ENCODE results near the gene PROX2.

The PROX2 gene

GRCh38 chr14:74840603-74841030, 35.3 kb downstream of the PROX2 start:
- H3K23ac ChIP-seq (ENCODE audit: low read length in 2 of 2), result no peak overlapping the region
- WGBS, result 96% methylated on average over 5 of the region's 5 CpGs
- no peak overlapping the region for H3K27ac ChIP-seq (ENCODE audit: low read length, poor library complexity, severe bottlenecking)
- H3K9ac ChIP-seq (ENCODE audit: low read length), result no peak overlapping the region
- H3K14ac ChIP-seq (ENCODE audit: low read length in 2 of 2), result no peak overlapping the region
- no peak overlapping the region for H3K18ac ChIP-seq (ENCODE audit: low read depth in 1 of 2, low read length in 2 of 2)
- no peak for DNase-seq
- H3K4ac ChIP-seq (ENCODE audit: low read depth in 1 of 2, low read length in 2 of 2), result no peak overlapping the region
- no peak overlapping the region for H3K4me2 ChIP-seq (ENCODE audit: low read length, poor library complexity, severe bottlenecking)
- no peak overlapping the region for H4K91ac ChIP-seq (ENCODE audit: low read length)
- peaks cover under 1% of the 10 kb centered on the region for H3K4me1 ChIP-seq (ENCODE audit: control insufficient read depth, insufficient read depth, low read depth, low read length)
- H3K79me1 ChIP-seq (replicated peaks; ENCODE audit: low read length, poor library complexity, severe bottlenecking), result peaks cover 2% of the 10 kb centered on the region
- H2BK5ac ChIP-seq (ENCODE audit: low read depth, low read length, poor library complexity, severe bottlenecking), result no peak overlapping the region
- H2BK120ac ChIP-seq (ENCODE audit: low read depth, low read length), result no peak overlapping the region
- H3K27me3 ChIP-seq (ENCODE audit: control insufficient read depth in 1 of 2, insufficient read depth in 1 of 2, low read length in 2 of 2), result no peaks in the 10 kb centered on the region
- no peak overlapping the region for H2AK5ac ChIP-seq (ENCODE audit: low read length, severe bottlenecking)
- H2BK12ac ChIP-seq (ENCODE audit: low read length in 2 of 2), result no peak overlapping the region
- H2AFZ ChIP-seq (ENCODE audit: low read depth, low read length), result no peak overlapping the region
- no peaks in the 10 kb centered on the region for H3K9me3 ChIP-seq (ENCODE audit: control insufficient read depth, low read length)
- no peak overlapping the region for H3K4me3 ChIP-seq (ENCODE audit: insufficient read depth in 1 of 2, low read depth in 1 of 2, low read length in 2 of 2)
- no peak overlapping the region for H2BK15ac ChIP-seq (ENCODE audit: low read depth, poor library complexity, severe bottlenecking)
- peaks cover 0 to 19% of the 10 kb centered on the region in 2 experiments for H3K36me3 ChIP-seq (ENCODE audit: control insufficient read depth in 1 of 2, insufficient read depth in 2 of 2, low read depth in 1 of 2, low read length in 2 of 2)
- H4K8ac ChIP-seq (ENCODE audit: low read length), result no peak overlapping the region

GRCh38 chr14:74838166-74838565, 37.8 kb downstream of the PROX2 start:
- Histone ChIP-seq H3K4ac (ENCODE audit: low read depth in 1 of 2, low read length in 2 of 2) (no peak overlapping the region), H3K14ac (ENCODE audit: low read length in 2 of 2) (no peak overlapping the region), H3K18ac (ENCODE audit: low read depth in 1 of 2, low read length in 2 of 2) (no peak overlapping the region), H3K4me1 (ENCODE audit: control insufficient read depth, insufficient read depth, low read depth, low read length) (peaks cover 5% of the 10 kb centered on the region), H3K27me3 (ENCODE audit: control insufficient read depth in 1 of 2, insufficient read depth in 1 of 2, low read length in 2 of 2) (no peaks in the 10 kb centered on the region), H2AK5ac (ENCODE audit: low read length, severe bottlenecking) (no peak overlapping the region), H4K8ac (ENCODE audit: low read length) (no peak overlapping the region), H3K9me3 (ENCODE audit: control insufficient read depth, low read length) (no peaks in the 10 kb centered on the region), H2BK120ac (ENCODE audit: low read depth, low read length) (no peak overlapping the region), H2BK12ac (ENCODE audit: low read length in 2 of 2) (no peak overlapping the region), H4K91ac (ENCODE audit: low read length) (no peak overlapping the region), H3K9ac (ENCODE audit: low read length) (peak overlapping the region; percentile 70), H3K23ac (ENCODE audit: low read length in 2 of 2) (no peak overlapping the region), H3K4me2 (ENCODE audit: low read length, poor library complexity, severe bottlenecking) (no peak overlapping the region), H2BK15ac (ENCODE audit: low read depth, poor library complexity, severe bottlenecking) (no peak overlapping the region), H2BK5ac (ENCODE audit: low read depth, low read length, poor library complexity, severe bottlenecking) (no peak overlapping the region), H3K4me3 (ENCODE audit: insufficient read depth in 1 of 2, low read depth in 1 of 2, low read length in 2 of 2) (peak overlapping the region in 1 of 2 experiments; percentile 47), H3K27ac (ENCODE audit: low read length, poor library complexity, severe bottlenecking) (no peak overlapping the region), H3K36me3 (ENCODE audit: control insufficient read depth in 1 of 2, insufficient read depth in 2 of 2, low read depth in 1 of 2, low read length in 2 of 2) (peaks cover 0 to 25% of the 10 kb centered on the region in 2 experiments), H3K79me1 (replicated peaks; ENCODE audit: low read length, poor library complexity, severe bottlenecking) (peaks cover 2% of the 10 kb centered on the region), H2AFZ (ENCODE audit: low read depth, low read length) (no peak overlapping the region)
- no CpG with 5 or more reads among the region's 2 CpGs for WGBS
- peak; percentile 54 for DNase-seq

DNA sequence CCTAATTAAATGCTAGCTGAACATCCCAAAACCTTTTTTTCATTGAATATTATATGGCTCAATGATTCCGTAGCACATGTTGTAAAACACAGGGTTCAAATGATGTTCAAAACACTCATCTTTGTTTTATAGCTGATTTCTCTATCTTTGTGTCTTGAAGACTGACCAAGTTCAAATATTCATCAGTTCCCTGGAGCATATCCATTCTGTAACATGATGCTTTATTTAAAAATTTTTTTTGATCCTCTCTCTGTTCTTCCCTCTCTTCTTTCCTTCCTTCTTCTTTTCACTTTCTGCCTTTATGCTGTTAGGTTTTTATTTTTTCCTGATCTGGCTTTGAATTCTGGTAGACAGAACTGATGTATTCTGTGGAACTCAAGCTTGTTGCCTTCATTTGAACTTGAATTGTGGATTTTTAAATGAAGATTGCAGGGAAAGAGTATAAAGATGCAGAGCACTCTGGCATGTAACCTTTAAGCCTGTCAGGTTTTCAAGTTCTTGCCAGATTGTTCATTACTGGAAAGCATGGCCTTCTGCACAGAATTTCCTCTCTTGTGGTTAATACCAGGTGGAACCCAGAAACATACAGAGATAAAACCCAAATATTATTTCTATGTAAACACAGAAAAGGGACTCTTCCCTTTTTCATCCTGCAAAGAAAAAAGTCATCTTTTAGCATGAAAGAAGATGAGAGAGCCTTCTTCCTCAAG, 39.5 kb downstream of the PROX2 start:
- Histone ChIP-seq H3K4me2 (ENCODE audit: low read length, poor library complexity, severe bottlenecking) (no peak overlapping the region), H3K4me3 (ENCODE audit: insufficient read depth in 1 of 2, low read depth in 1 of 2, low read length in 2 of 2) (no peak overlapping the region), H3K9me3 (ENCODE audit: control insufficient read depth, low read length) (no peaks in the 10 kb centered on the region), H3K9ac (ENCODE audit: low read length) (peak overlapping the region; percentile 27), H3K18ac (ENCODE audit: low read depth in 1 of 2, low read length in 2 of 2) (no peak overlapping the region), H3K4ac (ENCODE audit: low read depth in 1 of 2, low read length in 2 of 2) (no peak overlapping the region), H2AK5ac (ENCODE audit: low read length, severe bottlenecking) (no peak overlapping the region), H3K23ac (ENCODE audit: low read length in 2 of 2) (no peak overlapping the region), H2BK120ac (ENCODE audit: low read depth, low read length) (no peak overlapping the region), H2BK12ac (ENCODE audit: low read length in 2 of 2) (no peak overlapping the region), H4K8ac (ENCODE audit: low read length) (no peak overlapping the region), H3K79me1 (replicated peaks; ENCODE audit: low read length, poor library complexity, severe bottlenecking) (peaks cover 2% of the 10 kb centered on the region), H2BK5ac (ENCODE audit: low read depth, low read length, poor library complexity, severe bottlenecking) (no peak overlapping the region), H3K14ac (ENCODE audit: low read length in 2 of 2) (no peak overlapping the region), H3K4me1 (ENCODE audit: control insufficient read depth, insufficient read depth, low read depth, low read length) (peaks cover 6% of the 10 kb centered on the region), H3K27me3 (ENCODE audit: control insufficient read depth in 1 of 2, insufficient read depth in 1 of 2, low read length in 2 of 2) (no peaks in the 10 kb centered on the region), H4K91ac (ENCODE audit: low read length) (no peak overlapping the region), H3K27ac (ENCODE audit: low read length, poor library complexity, severe bottlenecking) (peak overlapping the region; percentile 48), H3K36me3 (ENCODE audit: control insufficient read depth in 1 of 2, insufficient read depth in 2 of 2, low read depth in 1 of 2, low read length in 2 of 2) (peaks cover 0 to 32% of the 10 kb centered on the region in 2 experiments), H2AFZ (ENCODE audit: low read depth, low read length) (no peak overlapping the region), H2BK15ac (ENCODE audit: low read depth, poor library complexity, severe bottlenecking) (no peak overlapping the region)
- WGBS, result no CpG with 5 or more reads among the region's 1 CpG
- no peak for DNase-seq

GRCh38 chr14:74835645-74836250, 40.2 kb downstream of the PROX2 start:
- 94% methylated on average over 4 of the region's 7 CpGs for WGBS
- Histone ChIP-seq H3K18ac (ENCODE audit: low read depth in 1 of 2, low read length in 2 of 2) (no peak overlapping the region), H3K4me2 (ENCODE audit: low read length, poor library complexity, severe bottlenecking) (no peak overlapping the region), H3K27ac (ENCODE audit: low read length, poor library complexity, severe bottlenecking) (peak overlapping the region; percentile 35), H2AFZ (ENCODE audit: low read depth, low read length) (no peak overlapping the region), H2BK15ac (ENCODE audit: low read depth, poor library complexity, severe bottlenecking) (no peak overlapping the region), H3K4ac (ENCODE audit: low read depth in 1 of 2, low read length in 2 of 2) (no peak overlapping the region), H4K91ac (ENCODE audit: low read length) (no peak overlapping the region), H2BK120ac (ENCODE audit: low read depth, low read length) (no peak overlapping the region), H3K27me3 (ENCODE audit: control insufficient read depth in 1 of 2, insufficient read depth in 1 of 2, low read length in 2 of 2) (no peaks in the 10 kb centered on the region), H3K23ac (ENCODE audit: low read length in 2 of 2) (no peak overlapping the region), H2BK12ac (ENCODE audit: low read length in 2 of 2) (no peak overlapping the region), H3K79me1 (replicated peaks; ENCODE audit: low read length, poor library complexity, severe bottlenecking) (peaks cover 6% of the 10 kb centered on the region), H3K14ac (ENCODE audit: low read length in 2 of 2) (no peak overlapping the region), H3K4me1 (ENCODE audit: control insufficient read depth, insufficient read depth, low read depth, low read length) (peaks cover 6% of the 10 kb centered on the region), H2AK5ac (ENCODE audit: low read length, severe bottlenecking) (peak overlapping the region; percentile 5), H3K36me3 (ENCODE audit: control insufficient read depth in 1 of 2, insufficient read depth in 2 of 2, low read depth in 1 of 2, low read length in 2 of 2) (peaks cover under 1 to 33% of the 10 kb centered on the region in 2 experiments), H4K8ac (ENCODE audit: low read length) (no peak overlapping the region), H3K9me3 (ENCODE audit: control insufficient read depth, low read length) (no peaks in the 10 kb centered on the region), H2BK5ac (ENCODE audit: low read depth, low read length, poor library complexity, severe bottlenecking) (no peak overlapping the region), H3K4me3 (ENCODE audit: insufficient read depth in 1 of 2, low read depth in 1 of 2, low read length in 2 of 2) (no peak overlapping the region), H3K9ac (ENCODE audit: low read length) (no peak overlapping the region)
- DNase-seq, result no peak
